Measurements from ENCODE around the gene SMAD2.

GRCh38 chr18:47912794-47913585, 17.5 kb downstream of the SMAD2 start:
- TF ChIP-seq CTCF (conservative IDR thresholded peaks at IDR 0.05; ENCODE audit: low read depth, low read length) (no peak), EZH2 (IDR thresholded peaks at IDR 0.05; ENCODE audit: borderline replicate concordance, low read depth, low read length, poor library complexity, severe bottlenecking) (no peak)

Measured in A673 (cell line).